HepG2 (cell line): ENCODE data around the gene PEX11B. TPM values are rescaled to one million over a fixed set of nuclear protein-coding genes. Genes with fewer than 3 reads are reported as not detected.
A peak's percentile ranks its signal among the peaks of the same experiment; 100 is the strongest.

ENCODE experiments used
- BORCS8-MEF2B ChIP-seq: sonication (generic); formaldehyde crosslinking; IDR thresholded peaks from 2 replicates; pipeline ENCODE4 v1.8.0; 2022; ENCODE audit warnings: mild to moderate bottlenecking, missing genetic modification reagents
- CCDC6 ChIP-seq: sonication (generic); formaldehyde crosslinking; IDR thresholded peaks from 2 replicates; pipeline ENCODE4 v1.8.1; 2022; ENCODE audit warnings: mild to moderate bottlenecking, missing genetic modification reagents, moderate library complexity
- CENPX ChIP-seq: sonication (generic); formaldehyde crosslinking; IDR thresholded peaks from 2 replicates; pipeline ENCODE4 v1.9.0; 2021; ENCODE audit warnings: mild to moderate bottlenecking, missing genetic modification reagents, moderate library complexity
- FOXC1 ChIP-seq: sonication (generic); formaldehyde crosslinking; IDR thresholded peaks from 2 replicates; pipeline ENCODE4 v1.8.0; 2022; ENCODE audit warnings: mild to moderate bottlenecking, missing genetic modification reagents, borderline replicate concordance
- HOXA5 ChIP-seq: sonication (generic); formaldehyde crosslinking; IDR thresholded peaks from 2 replicates; pipeline ENCODE4 v1.4.0; 2020; ENCODE audit warnings: missing genetic modification reagents
- KLF15 ChIP-seq: sonication (generic); formaldehyde crosslinking; IDR thresholded peaks from 2 replicates; pipeline ENCODE4 v1.8.1; 2023; ENCODE audit warnings: borderline replicate concordance, mild to moderate bottlenecking, inconsistent platforms, missing genetic modification reagents, mixed read lengths
- NRL ChIP-seq: sonication (generic); formaldehyde crosslinking; IDR thresholded peaks from 2 replicates; pipeline ENCODE4 v1.5.0; 2020; ENCODE audit warnings: missing genetic modification reagents, mild to moderate bottlenecking, moderate library complexity, borderline replicate concordance
- PHF8 ChIP-seq: sonication (generic); formaldehyde crosslinking; IDR thresholded peaks from 2 replicates; pipeline ENCODE4 v1.5.0; 2020; ENCODE audit warnings: missing genetic modification reagents
- SOX6 ChIP-seq, 2 experiments: fragments of 450-650 bp in 1 of 2; sonication (generic) in 1 of 2; formaldehyde crosslinking in 1 of 2; IDR thresholded peaks; 2 replicates each; pipeline versions ENCODE4 v1.4.0 to v1.6.1; 2017 to 2020; ENCODE audit warnings: antibody characterized with exemption in 1 of 2, mild to moderate bottlenecking in 1 of 2, missing genetic modification reagents in 1 of 2
- ZFX ChIP-seq: sonication (generic); formaldehyde crosslinking; IDR thresholded peaks from 2 replicates; pipeline ENCODE4 v1.4.0; 2020; ENCODE audit warnings: mild to moderate bottlenecking, low read depth, missing genetic modification reagents, moderate library complexity
- ZNF468 ChIP-seq: sonication (generic); formaldehyde crosslinking; IDR thresholded peaks from 2 replicates; pipeline ENCODE4 v1.8.0; 2022; ENCODE audit warnings: mild to moderate bottlenecking, moderate library complexity, missing genetic modification reagents
- ZNF484 ChIP-seq: sonication (generic); formaldehyde crosslinking; IDR thresholded peaks from 2 replicates; pipeline ENCODE4 v1.5.1; 2020; ENCODE audit warnings: mild to moderate bottlenecking, low read depth, missing genetic modification reagents, borderline replicate concordance
- ZNF605 ChIP-seq: sonication (generic); formaldehyde crosslinking; IDR thresholded peaks from 2 replicates; pipeline ENCODE4 v1.8.0; 2022; ENCODE audit warnings: mild to moderate bottlenecking, missing genetic modification reagents
- ZNF704 ChIP-seq: sonication (generic); formaldehyde crosslinking; IDR thresholded peaks from 2 replicates; pipeline ENCODE4 v1.8.1; 2023; ENCODE audit warnings: mild to moderate bottlenecking, inconsistent platforms, moderate library complexity, missing genetic modification reagents, borderline replicate concordance
- polyA plus RNA-seq, 8 experiments: library from polyadenylated mRNA; depleted of rRNA in 3 of 8; stranded (reverse) in 7 of 8; unstranded in 1 of 8; fragments of >200 nt; fragmentation: Illumina TruSeq in 4 of 8; extraction: Trizol in 4 of 8; gene quantifications; 2 replicates each; pipeline versions ENCODE4 v1.2.1 to v1.2.3, GENCODE V29; 2011 to 2016; ENCODE audit warnings: low read depth in 4 of 8, missing spikeins in 1 of 8, mixed read lengths in 1 of 8; ENCODE audit not compliant: insufficient read depth in 1 of 8
- total RNA-seq, 5 experiments: library from RNA; depleted of rRNA; stranded (reverse); fragments of >200 nt; fragmentation: Illumina TruSeq; extraction: Trizol; gene quantifications; 2 replicates each; pipeline ENCODE4 v1.2.3, GENCODE V29; 2016; ENCODE audit warnings: low read depth in 1 of 5
- TF ChIP-seq, protein P1 (sequence below), 2 experiments: fragments of 450-650 bp in 1 of 2; sonication (generic) in 1 of 2; formaldehyde crosslinking in 1 of 2; IDR thresholded peaks; 2 replicates each; pipeline versions ENCODE4 v1.6.1 to v1.8.0; 2016 to 2022; ENCODE audit warnings: antibody characterized with exemption in 1 of 2, mild to moderate bottlenecking in 1 of 2, missing genetic modification reagents in 1 of 2
- TF ChIP-seq, protein P2 (sequence below): sonication (generic); formaldehyde crosslinking; IDR thresholded peaks from 2 replicates; pipeline ENCODE4 v1.5.0; 2020; ENCODE audit warnings: missing genetic modification reagents, mild to moderate bottlenecking, borderline replicate concordance

Gene PEX11B
- total and polyA plus RNA-seq, 2 of the 13 experiments (the other 11 are each of a cell fraction or from before 2014, with no cell fraction given): 21.6 to 48.4 TPM

DNA sequence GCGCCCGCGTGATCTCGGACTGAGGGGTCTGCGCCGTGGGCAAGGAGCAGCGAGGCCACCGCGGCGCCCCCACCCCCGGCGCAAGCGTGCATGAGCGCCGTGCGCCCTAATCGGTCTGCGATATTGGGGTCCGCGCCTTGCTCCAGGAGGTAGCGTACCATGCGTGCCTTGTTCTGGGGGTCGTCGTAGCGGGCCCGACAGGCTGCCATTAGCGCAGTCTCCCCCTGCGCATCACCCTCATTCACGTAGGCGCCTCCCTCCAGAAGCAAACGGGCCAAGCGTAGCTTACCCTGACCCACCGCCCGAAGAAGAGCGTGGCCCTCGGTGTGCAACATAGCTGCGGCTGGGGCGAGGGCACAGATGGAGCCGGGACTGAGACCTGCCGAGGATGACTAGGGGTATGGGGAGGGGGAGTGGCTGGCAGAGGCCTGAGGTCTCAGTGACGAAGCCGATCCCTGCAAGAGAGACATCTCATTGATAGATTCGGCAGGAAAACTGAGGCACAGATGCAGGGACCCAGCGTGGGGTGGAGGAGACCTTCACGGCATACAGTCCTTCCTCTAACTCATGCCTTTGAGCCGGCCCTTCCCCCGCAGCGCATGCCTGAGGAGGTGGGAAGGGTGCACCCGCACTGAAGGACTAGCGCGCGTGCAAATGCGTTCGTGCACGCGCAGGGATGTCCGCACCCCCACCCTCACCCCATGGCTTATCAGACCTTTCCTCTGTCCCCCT lies 43.1 kb upstream of the PEX11B start (continued):
- TF ChIP-seq PHF8 (CRISPR knock-in tag) (0 out of 2 replicates have a peak, but pooled peaks have one; percentile 2), ZNF704 (CRISPR knock-in tag) (0 out of 2 replicates have a peak, but pooled peaks have one; percentile 19), ZNF468 (CRISPR knock-in tag) (no peak), BORCS8-MEF2B (CRISPR knock-in tag) (no peak), ZNF605 (peak; percentile 42; the same call in 1 of the 2 replicates), SOX6 (IDR thresholded peaks at IDR 0.05) (no peak), SOX6 (CRISPR knock-in tag; IDR thresholded peaks at IDR 0.05) (no peak), FOXC1 (peak; percentile 21; the same call in 1 of the 2 replicates), HOXA5 (no peak), NRL (CRISPR knock-in tag) (0 out of 2 replicates have a peak, but pooled peaks have one; percentile 67), KLF15 (CRISPR knock-in tag) (no peak), ZNF484 (no peak), ZFX (CRISPR knock-in tag) (peak; percentile 36; the same call in 1 of the 2 replicates), CENPX (CRISPR knock-in tag) (no peak), CCDC6 (CRISPR knock-in tag) (no peak)
- TF ChIP-seq, protein P1, sequence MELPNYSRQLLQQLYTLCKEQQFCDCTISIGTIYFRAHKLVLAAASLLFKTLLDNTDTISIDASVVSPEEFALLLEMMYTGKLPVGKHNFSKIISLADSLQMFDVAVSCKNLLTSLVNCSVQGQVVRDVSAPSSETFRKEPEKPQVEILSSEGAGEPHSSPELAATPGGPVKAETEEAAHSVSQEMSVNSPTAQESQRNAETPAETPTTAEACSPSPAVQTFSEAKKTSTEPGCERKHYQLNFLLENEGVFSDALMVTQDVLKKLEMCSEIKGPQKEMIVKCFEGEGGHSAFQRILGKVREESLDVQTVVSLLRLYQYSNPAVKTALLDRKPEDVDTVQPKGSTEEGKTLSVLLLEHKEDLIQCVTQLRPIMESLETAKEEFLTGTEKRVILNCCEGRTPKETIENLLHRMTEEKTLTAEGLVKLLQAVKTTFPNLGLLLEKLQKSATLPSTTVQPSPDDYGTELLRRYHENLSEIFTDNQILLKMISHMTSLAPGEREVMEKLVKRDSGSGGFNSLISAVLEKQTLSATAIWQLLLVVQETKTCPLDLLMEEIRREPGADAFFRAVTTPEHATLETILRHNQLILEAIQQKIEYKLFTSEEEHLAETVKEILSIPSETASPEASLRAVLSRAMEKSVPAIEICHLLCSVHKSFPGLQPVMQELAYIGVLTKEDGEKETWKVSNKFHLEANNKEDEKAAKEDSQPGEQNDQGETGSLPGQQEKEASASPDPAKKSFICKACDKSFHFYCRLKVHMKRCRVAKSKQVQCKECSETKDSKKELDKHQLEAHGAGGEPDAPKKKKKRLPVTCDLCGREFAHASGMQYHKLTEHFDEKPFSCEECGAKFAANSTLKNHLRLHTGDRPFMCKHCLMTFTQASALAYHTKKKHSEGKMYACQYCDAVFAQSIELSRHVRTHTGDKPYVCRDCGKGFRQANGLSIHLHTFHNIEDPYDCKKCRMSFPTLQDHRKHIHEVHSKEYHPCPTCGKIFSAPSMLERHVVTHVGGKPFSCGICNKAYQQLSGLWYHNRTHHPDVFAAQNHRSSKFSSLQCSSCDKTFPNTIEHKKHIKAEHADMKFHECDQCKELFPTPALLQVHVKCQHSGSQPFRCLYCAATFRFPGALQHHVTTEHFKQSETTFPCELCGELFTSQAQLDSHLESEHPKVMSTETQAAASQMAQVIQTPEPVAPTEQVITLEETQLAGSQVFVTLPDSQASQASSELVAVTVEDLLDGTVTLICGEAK (IDR thresholded peaks at IDR 0.05): no peak
- TF ChIP-seq, protein P1 (CRISPR knock-in tag; IDR thresholded peaks at IDR 0.05): no peak
- TF ChIP-seq, protein P2, sequence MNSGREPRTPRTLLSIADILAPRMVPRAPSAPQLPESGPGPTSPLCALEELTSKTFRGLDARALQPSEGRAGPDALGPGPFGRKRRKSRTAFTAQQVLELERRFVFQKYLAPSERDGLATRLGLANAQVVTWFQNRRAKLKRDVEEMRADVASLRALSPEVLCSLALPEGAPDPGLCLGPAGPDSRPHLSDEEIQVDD: 0 out of 2 replicates have a peak, but pooled peaks have one; percentile 11
